ENCODE results near the gene CLRN2. TPM values are rescaled to one million over a fixed set of nuclear protein-coding genes. Genes with fewer than 3 reads are reported as not detected.

Gene CLRN2
- total RNA-seq: not detected in 2 replicates

DNA sequence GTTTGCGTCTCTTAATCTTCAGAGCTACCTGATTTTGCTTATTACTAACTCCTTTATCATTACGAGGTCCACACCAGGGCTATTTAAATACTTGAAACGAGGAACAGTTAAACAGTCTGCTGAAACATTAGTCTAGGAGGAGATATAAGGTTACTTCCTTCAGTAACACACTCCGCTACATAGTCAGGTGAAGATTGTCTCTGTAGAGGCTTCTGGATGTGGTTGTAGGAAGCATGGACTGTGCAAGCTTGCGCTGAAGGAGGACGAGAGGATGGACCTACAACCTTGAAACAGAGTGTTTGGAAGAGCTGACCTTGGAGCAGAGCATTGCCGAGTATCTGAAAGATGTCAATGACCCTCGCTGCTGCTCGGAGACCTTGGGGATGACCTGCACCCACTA lies at the start of gene CLRN2:
Gene CLRN2, plus strand, starts transcription at position 301 of the 400 bp plus-strand sequence. CDS start 102 bp downstream, outside the sequence.
- no peak for DNase-seq (ENCODE audit: low read depth)

DNA sequence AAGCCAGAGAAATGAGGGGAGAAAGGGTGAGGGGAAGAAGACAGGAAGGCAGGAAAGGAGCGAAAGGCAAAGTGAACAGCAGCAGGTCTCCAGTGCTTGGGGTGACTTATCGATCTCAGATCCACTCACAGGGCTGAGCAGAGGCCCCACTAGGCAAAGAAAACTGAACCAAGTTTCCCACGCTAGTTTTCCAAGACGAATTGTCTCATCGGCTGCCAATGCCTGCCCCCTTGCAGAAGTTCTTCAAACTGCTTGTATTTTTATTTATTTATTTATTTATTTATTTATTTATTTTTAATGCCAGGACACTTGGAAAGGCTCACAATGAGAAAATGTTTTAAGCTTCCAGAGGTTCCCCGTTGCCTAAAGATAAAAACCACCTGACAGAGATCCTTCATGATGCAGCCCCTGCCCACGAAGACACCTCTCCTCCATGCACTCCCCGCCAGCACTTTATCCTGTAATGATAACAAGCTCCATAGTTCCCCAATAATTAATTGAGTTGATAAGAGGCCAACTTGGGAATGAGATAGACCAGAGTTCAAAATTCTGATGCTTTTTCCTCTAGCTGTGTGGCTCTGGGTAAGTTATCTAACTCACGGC lies 46.2 kb upstream of the CLRN2 start:
- peak; percentile 17 for DNase-seq (ENCODE audit: low read depth)

DNA sequence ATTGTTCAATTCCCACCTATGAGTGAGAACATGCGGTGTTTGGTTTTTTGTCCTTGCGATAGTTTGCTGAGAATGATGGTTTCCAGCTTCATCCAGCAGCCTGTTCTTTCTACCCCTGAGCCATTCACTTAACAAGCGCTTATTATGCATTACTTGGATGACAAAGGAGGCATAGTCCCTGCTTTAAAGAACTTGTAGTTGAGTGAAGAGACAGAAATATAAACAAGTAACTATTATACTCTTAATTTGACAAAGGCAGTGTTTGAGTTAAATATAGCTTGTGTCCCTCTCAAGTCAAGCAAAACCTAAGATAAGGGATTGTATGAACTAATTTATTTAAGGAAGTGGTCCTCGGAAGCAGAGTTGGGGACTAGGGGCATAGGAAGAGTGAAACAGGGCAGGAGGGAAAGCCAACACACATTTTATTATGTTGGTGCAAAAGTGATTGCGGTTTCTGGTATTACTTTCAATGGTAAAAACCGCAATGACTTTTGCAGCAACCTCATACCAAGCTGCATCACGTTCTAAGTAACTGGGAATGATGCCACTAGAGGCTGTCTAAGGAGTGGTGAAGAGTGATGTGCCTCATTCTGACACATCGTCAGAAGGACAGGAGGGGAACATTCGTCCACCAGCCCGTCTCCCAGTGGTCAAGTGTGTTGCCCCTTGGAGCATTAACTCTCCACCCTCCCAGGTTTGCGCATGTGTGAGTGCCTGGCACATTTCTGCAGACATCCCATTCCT lies 44.9 kb upstream of the CLRN2 start:
- no peak for DNase-seq (ENCODE audit: low read depth)

DNA sequence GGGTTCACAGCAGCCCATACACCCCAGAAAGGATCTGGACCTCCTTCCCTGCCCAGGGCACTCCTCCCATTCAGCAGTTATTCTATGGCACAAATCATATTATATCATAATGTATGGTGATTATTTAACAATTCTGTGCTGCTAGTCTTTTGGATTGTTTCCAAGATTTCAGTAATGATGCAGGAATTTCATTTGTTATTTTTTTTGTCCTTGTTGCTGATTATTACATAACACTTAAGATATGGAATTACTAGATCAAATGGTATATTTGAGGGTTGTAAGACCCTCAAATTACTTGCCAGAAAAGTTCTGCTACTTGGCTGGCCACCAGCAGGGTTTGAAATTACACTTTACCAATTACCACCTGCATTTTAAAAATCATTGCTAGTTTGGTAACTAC lies 39.5 kb upstream of the CLRN2 start:
- no peak for DNase-seq (ENCODE audit: low read depth)

GRCh38 chr4:17476853-17477252 lies 38.1 kb upstream of the CLRN2 start:
- no peak for DNase-seq (ENCODE audit: low read depth)

DNA sequence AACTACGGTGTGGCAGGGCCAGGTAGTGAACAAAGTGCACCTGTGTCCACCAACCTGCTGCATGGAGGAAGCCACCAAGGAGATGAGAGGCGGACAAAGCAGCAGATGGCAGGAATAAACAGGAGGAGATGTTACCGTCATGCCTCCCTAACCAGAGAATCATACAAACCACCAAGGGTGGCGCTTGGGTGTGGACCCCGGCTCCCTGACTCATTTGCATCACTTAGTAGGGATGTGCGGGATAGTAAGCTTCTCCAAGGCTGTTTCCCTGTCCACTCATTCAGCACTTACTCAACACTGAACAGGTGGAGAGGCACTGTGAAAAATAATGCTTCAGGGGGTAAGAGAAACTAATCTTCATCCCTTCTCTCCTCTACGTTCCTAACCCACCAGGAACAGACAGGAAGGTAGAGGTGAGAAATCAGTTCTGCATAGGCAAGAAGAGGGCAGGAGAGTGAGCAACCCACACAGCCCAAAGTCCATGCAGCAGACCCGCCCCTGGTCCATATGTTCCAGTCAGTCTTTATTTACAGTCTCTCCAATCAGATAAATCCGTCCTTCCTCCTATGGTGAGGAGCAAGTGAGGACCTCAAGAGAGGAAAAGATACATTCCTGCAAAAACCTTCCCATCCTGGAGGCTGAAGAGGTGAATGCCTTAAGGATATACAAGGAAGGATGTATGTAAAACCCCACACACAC lies 37.0 kb upstream of the CLRN2 start:
- DNase-seq (ENCODE audit: low read depth): no peak

DNA sequence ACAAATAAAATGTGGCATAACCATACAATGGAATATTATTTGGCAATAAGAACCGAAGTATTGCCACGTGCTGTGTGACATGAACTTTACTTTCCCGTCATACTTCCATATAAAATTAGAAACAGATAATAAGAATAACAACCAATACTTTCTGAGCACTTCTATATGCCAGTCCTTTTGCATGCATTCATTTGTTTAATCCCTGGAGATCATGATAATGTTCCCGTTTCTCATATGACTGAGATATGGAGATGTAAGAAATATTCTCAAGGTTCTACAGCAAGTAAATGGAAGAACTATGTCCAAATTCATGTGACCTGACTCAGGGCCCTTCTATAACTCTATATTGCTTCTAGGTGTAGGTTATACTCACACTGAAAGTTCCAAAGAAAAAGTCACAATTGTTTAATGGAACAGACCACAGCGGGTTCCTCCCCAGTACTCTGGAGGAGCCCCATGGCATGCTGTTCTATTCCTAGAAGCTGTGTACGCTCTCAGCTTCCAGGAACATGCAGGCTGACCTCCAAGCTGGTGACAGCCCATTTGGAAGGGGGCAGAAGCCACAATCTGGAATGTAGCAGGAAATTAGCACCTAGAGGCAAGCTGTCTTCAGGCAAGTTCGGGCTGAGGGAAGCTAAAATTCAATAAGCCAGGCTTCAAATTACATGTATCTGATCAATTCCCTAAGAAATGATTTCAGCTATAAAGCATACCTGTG lies 34.6 kb upstream of the CLRN2 start:
- no peak for DNase-seq (ENCODE audit: low read depth)

GRCh38 chr4:17480955-17481354 lies 34.0 kb upstream of the CLRN2 start:
- DNase-seq (ENCODE audit: low read depth): no peak

DNA sequence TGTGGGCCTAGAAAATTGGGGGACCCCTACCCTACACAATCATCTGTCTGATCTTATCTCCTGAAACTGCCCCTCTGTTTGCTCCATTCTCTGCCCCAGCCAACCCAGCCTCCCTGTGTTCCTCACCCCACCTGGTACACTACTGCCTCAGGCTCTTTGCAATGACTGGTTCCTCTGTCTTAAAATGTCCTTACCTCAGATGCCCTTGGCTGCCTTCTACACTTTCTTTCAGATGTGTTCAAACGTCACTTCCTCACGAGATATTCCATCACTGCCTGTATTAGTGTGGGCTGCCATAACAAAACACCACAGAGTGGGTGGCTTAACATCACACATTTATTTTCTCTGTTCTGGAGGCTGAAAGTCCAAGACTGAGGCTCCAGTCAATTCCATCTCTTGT lies 32.2 kb upstream of the CLRN2 start:
- DNase-seq (ENCODE audit: low read depth): no peak

DNA sequence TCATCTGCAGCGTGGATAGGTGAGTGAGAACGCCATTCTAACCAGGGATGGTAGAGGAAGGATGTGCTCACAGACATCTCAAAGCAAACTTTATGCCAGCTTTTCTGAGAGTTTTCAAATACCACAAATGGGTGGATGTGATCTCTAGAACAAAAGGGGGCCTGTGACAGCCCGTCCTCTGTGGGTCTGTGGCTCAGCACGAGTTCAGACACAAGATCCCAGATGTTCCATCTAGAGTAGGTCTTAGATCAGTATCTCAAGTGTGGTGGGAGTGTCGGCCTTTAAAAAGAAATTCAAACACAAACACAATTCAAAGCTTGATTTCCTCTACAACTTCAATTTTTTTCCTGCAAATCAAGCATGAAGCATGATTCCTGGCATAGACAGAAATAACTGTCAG lies 25.8 kb upstream of the CLRN2 start:
- DNase-seq (ENCODE audit: low read depth): no peak

GRCh38 chr4:17489721-17490120 lies 25.2 kb upstream of the CLRN2 start:
- DNase-seq (ENCODE audit: low read depth): no peak

DNA sequence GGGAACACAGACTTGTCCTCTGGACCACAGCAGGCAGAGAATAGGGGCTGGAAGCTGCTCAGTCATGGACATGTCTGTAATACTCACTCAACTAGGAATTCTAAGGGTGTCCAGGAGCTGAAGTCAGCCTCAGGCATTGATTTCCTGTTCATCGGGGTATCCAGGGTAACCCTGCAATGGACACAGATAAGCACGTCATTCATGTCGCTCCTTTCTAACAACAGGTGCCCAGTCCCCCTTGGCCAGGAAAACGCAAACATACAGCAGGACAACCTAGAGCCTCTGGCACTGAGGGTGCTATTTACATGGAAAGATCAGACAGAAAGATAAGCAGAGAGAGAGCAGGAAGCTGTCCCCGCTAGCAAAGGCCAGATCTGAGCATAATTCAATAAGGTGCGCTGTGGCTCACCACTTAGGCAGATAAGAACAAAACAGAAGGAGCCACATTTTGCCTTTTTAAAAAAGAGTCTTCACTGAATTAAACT lies 24.3 kb upstream of the CLRN2 start:
- DNase-seq (ENCODE audit: low read depth): no peak

DNA sequence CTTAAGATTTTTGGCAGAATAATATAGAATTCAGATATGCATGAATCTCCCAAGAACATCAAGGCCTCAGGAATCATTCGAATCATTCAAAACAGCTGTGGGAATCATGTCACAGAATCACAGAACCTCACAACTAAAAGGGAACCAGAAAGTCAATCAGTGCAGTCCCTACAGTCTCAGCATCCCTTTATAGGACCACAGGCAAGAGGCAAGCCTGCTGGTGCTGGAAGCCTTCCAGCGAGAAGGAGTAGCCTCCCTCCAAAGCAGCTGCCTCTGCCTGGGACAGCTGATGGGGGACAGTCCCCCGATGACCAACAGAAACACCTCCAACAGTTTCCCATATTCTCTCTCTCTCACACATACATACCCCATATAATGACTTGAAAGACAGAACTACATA lies 23.8 kb upstream of the CLRN2 start:
- no peak for DNase-seq (ENCODE audit: low read depth)

DNA sequence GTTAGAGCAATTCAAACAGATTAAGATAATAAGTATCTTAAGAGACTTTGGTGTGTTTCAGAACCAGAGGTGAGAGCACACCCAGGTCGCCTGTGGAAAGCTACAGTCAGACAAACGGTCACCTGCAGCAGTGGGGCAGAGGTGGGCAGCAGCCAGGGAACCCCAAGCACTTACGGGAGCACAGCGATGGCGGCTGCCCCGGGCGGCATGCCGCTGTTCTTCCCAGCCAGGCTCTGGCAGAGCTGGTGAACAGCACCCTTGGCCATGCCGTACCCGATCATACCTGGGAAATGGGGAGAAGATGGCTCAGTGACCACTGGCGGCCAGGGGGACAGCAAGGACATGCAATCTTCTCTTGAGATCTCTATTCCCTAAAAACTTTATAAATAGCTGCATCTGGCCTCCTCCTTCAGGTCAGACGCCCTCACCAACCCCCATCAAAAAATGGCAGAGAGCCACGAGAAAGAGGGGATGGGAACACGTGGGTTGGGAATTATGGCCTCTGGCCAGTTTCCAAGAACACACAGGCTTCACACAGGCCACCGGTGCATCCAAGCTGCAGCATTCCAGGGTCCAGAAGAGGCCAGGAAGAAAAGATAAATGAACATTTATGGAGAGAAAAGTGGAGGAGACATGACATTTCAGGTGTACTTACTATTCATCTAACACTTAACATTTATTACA lies 22.8 kb upstream of the CLRN2 start:
- peak; percentile 59 for DNase-seq (ENCODE audit: low read depth)

- no peak for DNase-seq (ENCODE audit: low read depth)
These were observed 22.1 kb upstream of the CLRN2 start for GRCh38 chr4:17492876-17493275.

DNA sequence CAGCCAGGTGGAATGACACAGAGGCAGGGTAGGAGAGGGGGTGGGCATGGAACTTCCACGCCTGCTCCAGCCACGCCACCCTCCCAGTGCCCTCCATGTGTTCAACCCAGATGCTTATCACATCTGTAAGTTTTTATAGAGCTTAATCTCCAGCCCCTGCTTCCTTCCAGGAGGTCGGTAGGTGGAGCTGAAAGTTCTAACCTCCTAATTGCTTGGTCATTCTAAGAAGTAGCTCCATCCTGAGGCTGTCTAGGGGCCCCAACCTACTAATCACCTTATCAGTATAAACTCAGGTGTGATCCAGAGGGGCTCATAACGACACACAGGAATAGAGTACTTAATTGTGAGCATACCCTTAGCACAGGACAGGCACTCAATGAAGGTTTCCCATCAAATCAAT lies 21.3 kb upstream of the CLRN2 start:
- DNase-seq (ENCODE audit: low read depth): no peak

GRCh38 chr4:17494258-17495190 lies 20.4 kb upstream of the CLRN2 start:
- DNase-seq (ENCODE audit: low read depth): peak; percentile 89

- peak; percentile 59 for DNase-seq (ENCODE audit: low read depth)
These were observed 17.0 kb upstream of the CLRN2 start for GRCh38 chr4:17497890-17498523.

DNA sequence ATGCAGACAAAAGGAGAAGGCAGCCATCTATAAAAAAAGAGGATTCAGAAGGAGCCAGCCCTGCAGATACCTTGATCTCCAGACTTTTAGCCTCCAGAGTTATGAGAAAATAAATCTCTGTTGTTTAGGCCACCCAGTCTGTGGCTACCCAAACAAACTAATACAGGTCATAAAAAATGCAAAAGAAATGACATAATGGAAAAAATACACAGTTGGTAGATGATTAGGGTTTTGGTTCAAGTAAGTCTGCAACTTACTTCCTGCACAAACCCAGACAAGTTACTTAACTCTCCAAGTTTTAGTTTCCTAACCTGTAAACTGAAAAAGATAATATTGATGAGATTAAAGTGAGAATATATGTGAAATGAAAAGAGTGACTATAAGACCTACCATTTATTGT lies 14.4 kb upstream of the CLRN2 start:
- DNase-seq (ENCODE audit: low read depth): no peak

DNA sequence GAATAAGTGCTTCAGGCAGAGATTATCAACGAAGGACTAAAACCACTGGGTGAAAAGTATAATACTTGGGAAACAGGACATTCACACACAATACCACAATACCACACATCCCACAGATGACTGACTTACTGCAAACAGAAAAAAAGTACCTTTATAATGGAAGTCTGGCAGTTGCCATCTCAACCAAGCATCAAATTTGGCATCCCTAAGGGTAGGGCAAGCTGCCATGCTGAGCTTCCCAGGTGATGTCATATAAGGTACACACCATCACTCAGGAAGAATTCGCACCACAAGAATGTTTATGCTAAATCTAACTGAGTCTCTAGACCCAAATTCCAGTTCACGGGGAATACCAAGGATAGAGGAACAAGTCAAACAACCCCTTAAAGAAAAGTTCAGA lies 12.2 kb upstream of the CLRN2 start:
- peak; percentile 65 for DNase-seq (ENCODE audit: low read depth)

Measured in renal cortical epithelial cell (primary cell).